SU-DHL-6 (cell line): ENCODE measurements around the gene CH25H.
A peak's percentile ranks its signal among the peaks of the same experiment; 100 is the strongest.
"Not testable (repeated sequence)": the region's sequence is repeated elsewhere in the genome, so short reads cannot be mapped to it uniquely, and the experiment has no call there.

Experiments used
- H2AFZ ChIP-seq: fragments of 200-600 bp; sonication (generic); 2 replicates; pipeline ENCODE4 v1.6.1; 2014; ENCODE audit warnings: low read depth, mild to moderate bottlenecking, moderate library complexity, mixed read lengths, antibody characterized with exemption, low read length; ENCODE audit not compliant: severe bottlenecking
- H3F3A ChIP-seq: fragments of 200-600 bp; shearing (Covaris generic); 2 replicates; pipeline ENCODE4 v1.6.0; 2016; ENCODE audit warnings: antibody characterized with exemption, mild to moderate bottlenecking; ENCODE audit not compliant: insufficient read depth
- H3K27ac ChIP-seq: fragments of 200-600 bp; sonication (generic); 2 replicates; pipeline ENCODE4 v1.5.1; 2016; ENCODE audit warnings: low read depth, mild to moderate bottlenecking, low read length, moderate library complexity, mixed read lengths
- H3K27me3 ChIP-seq: fragments of 200-600 bp; sonication (generic), shearing (Covaris generic); 2 replicates; pipeline ENCODE4 v1.6.0; 2014; ENCODE audit warnings: mild to moderate bottlenecking, low read length
- H3K36me3 ChIP-seq: fragments of 200-600 bp; sonication (generic); 2 replicates; pipeline ENCODE4 v1.6.1; 2014; ENCODE audit warnings: mild to moderate bottlenecking, low read length, mixed read lengths
- H3K4me2 ChIP-seq: fragments of 300-600, 200-600 bp; shearing (Covaris generic), sonication (generic); 2 replicates; pipeline ENCODE4 v1.6.0; 2014; ENCODE audit warnings: low read length, low read depth, mild to moderate bottlenecking; ENCODE audit not compliant: poor library complexity, severe bottlenecking
- H3K4me3 ChIP-seq: fragments of 200-600 bp; sonication (generic); 2 replicates; pipeline ENCODE4 v1.5.1; 2014; ENCODE audit warnings: antibody characterized with exemption, low read length, mild to moderate bottlenecking, mixed read lengths; ENCODE audit not compliant: insufficient read depth, poor library complexity, severe bottlenecking
- H3K79me2 ChIP-seq: fragments of 200-600 bp; sonication (generic); 2 replicates; pipeline ENCODE4 v1.6.1; 2014; ENCODE audit warnings: mild to moderate bottlenecking, low read length, moderate library complexity; ENCODE audit not compliant: insufficient read depth
- H3K9ac ChIP-seq: fragments of 200-600 bp; sonication (generic); 2 replicates; pipeline ENCODE4 v1.7.0; 2014; ENCODE audit warnings: mild to moderate bottlenecking, low read length
- H3K9me2 ChIP-seq: fragments of 200-600 bp; sonication (generic); replicated peaks from 2 replicates; pipeline ENCODE4 v1.6.1; 2014; ENCODE audit warnings: low read length; ENCODE audit not compliant: insufficient read depth
- H3K9me3 ChIP-seq: fragments of 200-600 bp; sonication (generic); 2 replicates; pipeline ENCODE4 v1.6.1; 2014; ENCODE audit warnings: low read length, mixed read lengths; ENCODE audit not compliant: insufficient read depth
- H4K20me1 ChIP-seq: fragments of 200-600 bp; sonication (generic); 2 replicates; pipeline ENCODE4 v1.6.1; 2014; ENCODE audit warnings: low read depth, mild to moderate bottlenecking, antibody characterized with exemption, low read length, moderate library complexity, mixed read lengths
- EZH2phosphoT487 ChIP-seq: fragments of 200-600 bp; sonication (generic), shearing (Covaris generic); conservative IDR thresholded peaks from 2 replicates; pipeline ENCODE4 v1.6.1; 2018; ENCODE audit warnings: mild to moderate bottlenecking, antibody characterized with exemption, low read length, moderate library complexity, mixed read lengths
- TF ChIP-seq, protein P1 (sequence below): fragments of 200-600 bp; sonication (generic); IDR thresholded peaks from one replicate; pipeline ENCODE4 v1.5.1; 2017; ENCODE audit warnings: antibody characterized with exemption, mild to moderate bottlenecking, low read length, moderate library complexity; ENCODE audit not compliant: insufficient read depth, poor library complexity, severe bottlenecking

Gene CH25H, protein sequence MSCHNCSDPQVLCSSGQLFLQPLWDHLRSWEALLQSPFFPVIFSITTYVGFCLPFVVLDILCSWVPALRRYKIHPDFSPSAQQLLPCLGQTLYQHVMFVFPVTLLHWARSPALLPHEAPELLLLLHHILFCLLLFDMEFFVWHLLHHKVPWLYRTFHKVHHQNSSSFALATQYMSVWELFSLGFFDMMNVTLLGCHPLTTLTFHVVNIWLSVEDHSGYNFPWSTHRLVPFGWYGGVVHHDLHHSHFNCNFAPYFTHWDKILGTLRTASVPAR

DNA sequence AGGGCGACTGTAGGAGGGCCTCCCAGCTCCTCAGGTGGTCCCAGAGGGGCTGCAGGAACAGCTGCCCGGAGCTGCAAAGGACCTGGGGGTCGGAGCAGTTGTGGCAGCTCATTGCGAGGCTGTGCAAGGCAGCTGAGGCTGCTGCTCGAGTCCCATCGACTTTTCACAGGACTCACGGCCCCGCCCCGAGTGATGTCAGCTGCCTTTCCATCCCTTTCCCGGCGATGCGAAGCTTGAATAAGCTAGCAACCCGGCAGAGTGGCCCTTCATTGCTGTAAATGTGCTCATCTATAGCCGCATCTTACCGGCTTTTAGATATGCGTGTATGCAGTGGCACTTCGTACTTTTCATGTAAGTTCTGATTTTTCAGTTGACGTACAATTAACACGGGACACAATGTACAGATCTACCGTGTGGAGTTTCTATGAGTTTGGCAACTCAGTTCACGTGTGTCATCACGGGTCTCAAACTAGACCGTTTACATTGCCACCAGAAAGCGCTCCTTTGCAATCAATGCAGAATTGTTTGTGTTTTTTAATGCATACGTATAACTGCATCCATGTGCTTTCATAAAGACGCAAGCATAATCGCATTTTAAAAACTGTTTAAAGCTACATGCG, at the start of gene CH25H:
TSS of gene CH25H (minus strand) at position 137 of the 620 bp plus-strand sequence. CDS start at position 112, 25 bp downstream.
- Histone ChIP-seq H3K9me3 (no peaks in the 10 kb centered on the region), H3K36me3 (no peaks in the 10 kb centered on the region), H3K4me3 (no peak within 1 kb of the TSS), H3K79me2 (no peaks in the 10 kb centered on the region), H4K20me1 (no peaks in the 10 kb centered on the region), H3K9ac (no peak within 1 kb of the TSS), H3K9me2 (no peaks in the 10 kb centered on the region), H3K27ac (no peak within 1 kb of the TSS), H3K4me2 (peak within 1 kb of the TSS; percentile 12), H2AFZ (peak within 1 kb of the TSS; percentile 3), H3F3A (no peaks in the 10 kb centered on the region), H3K27me3 (no peaks in the 10 kb centered on the region)
- TF ChIP-seq EZH2phosphoT487, result no peak
- TF ChIP-seq, protein P1, sequence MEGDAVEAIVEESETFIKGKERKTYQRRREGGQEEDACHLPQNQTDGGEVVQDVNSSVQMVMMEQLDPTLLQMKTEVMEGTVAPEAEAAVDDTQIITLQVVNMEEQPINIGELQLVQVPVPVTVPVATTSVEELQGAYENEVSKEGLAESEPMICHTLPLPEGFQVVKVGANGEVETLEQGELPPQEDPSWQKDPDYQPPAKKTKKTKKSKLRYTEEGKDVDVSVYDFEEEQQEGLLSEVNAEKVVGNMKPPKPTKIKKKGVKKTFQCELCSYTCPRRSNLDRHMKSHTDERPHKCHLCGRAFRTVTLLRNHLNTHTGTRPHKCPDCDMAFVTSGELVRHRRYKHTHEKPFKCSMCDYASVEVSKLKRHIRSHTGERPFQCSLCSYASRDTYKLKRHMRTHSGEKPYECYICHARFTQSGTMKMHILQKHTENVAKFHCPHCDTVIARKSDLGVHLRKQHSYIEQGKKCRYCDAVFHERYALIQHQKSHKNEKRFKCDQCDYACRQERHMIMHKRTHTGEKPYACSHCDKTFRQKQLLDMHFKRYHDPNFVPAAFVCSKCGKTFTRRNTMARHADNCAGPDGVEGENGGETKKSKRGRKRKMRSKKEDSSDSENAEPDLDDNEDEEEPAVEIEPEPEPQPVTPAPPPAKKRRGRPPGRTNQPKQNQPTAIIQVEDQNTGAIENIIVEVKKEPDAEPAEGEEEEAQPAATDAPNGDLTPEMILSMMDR, result no peak

DNA sequence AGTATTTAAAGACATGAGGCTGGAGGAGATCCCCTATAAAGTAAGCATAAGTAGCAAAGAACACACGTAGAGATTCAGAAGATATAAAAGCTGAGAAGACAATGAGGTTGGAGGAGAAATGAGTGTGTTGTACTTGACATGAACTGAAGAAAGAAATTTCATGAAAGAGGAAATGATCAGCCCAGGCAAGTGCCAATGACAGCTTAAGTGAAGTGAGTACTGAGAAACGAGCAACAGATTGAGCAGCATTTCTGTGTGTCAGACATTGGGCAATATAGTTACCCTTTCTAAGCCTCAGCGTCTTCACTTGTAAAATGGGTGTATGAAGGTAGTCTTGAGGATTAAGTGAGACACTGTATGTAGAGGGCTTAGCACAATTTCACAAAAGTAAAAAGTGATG, 49.2 kb upstream of the CH25H start:
- Histone ChIP-seq H3K4me2 (no peak overlapping the region), H3K4me3 (no peak overlapping the region), H3F3A (no peaks in the 10 kb centered on the region), H3K36me3 (no peaks in the 10 kb centered on the region), H2AFZ (no peak overlapping the region), H3K27me3 (no peaks in the 10 kb centered on the region), H3K9ac (no peak overlapping the region), H3K79me2 (no peaks in the 10 kb centered on the region), H4K20me1 (no peaks in the 10 kb centered on the region), H3K9me2 (no peaks in the 10 kb centered on the region), H3K27ac (no peak overlapping the region), H3K9me3 (peaks cover 10% of the 10 kb centered on the region; the same call in 1 of the 2 replicates)
- TF ChIP-seq EZH2phosphoT487, result no peak
- TF ChIP-seq, protein P1, result no peak

DNA sequence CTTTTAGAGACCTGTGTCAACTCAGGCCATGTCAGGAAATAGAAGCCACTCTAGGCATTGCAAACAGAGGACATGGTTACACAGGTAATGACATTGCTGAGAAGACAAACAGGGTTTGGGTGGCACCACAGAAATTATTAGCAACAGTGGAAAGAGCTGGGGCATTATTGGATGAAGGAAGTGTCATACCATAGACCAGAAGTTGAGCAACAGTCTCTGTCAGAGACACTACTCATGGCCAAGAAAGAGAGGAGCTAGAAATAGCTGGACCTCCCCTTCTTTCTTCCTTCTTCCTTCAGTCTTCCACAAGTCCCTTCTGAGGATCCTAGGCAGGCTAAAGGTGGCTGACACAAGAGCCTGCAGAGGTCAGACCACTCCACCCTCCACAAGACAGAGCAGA, 48.7 kb upstream of the CH25H start:
- Histone ChIP-seq H3K36me3 (no peaks in the 10 kb centered on the region), H4K20me1 (no peaks in the 10 kb centered on the region), H3K9me2 (no peaks in the 10 kb centered on the region), H3K4me3 (no peak overlapping the region), H3K4me2 (no peak overlapping the region), H3F3A (no peaks in the 10 kb centered on the region), H3K9ac (no peak overlapping the region), H3K79me2 (no peaks in the 10 kb centered on the region), H2AFZ (no peak overlapping the region), H3K27me3 (no peaks in the 10 kb centered on the region), H3K27ac (no peak overlapping the region), H3K9me3 (peaks cover 10% of the 10 kb centered on the region; the same call in 1 of the 2 replicates)
- TF ChIP-seq, protein P1, result no peak
- TF ChIP-seq EZH2phosphoT487, result no peak

DNA sequence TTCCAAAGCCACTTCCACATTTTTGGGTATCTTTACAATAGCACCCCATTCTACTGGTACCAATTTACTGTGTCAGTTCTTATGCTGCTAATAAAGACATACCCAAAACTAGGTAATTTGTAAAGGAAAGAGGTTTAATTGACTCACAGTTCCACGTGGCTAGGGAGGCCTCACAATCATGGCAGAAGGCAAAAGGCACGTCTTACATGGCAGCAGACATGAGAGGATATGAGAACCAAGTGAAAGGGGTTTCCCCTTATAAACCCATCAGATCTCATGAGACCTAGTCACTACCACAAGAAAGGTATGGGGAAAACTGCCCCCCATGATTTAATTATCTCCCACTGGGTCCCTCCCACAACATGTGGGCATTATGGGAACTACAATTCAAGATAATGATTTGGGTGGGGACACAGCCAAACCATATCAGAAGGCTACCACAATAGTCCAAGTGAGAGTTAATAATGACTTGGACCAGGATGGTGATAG, 48.0 kb upstream of the CH25H start:
- not testable (repeated sequence) for H2AFZ ChIP-seq, H3K27ac ChIP-seq

More for the DNA sequence above, 48.0 kb upstream of the CH25H start:
- H3K4me2 ChIP-seq, H3K36me3 ChIP-seq, H3K9me2 ChIP-seq, H3K9ac ChIP-seq, H3K79me2 ChIP-seq, H3K27me3 ChIP-seq, H3K4me3 ChIP-seq, H4K20me1 ChIP-seq, H3F3A ChIP-seq: not testable (repeated sequence)
- peaks cover 10% of the 10 kb centered on the region; the same call in 1 of the 2 replicates for H3K9me3 ChIP-seq
